T47D (cell line): ENCODE results near the gene MCAT.

Source experiments
- DNase-seq, 2 experiments: peaks; one replicate each; pipeline versions ENCODE4 v3.0.0 to v3.0.0-alpha.2; 2011 to 2012; ENCODE audit warnings: low read depth in 1 of 2, low spot score in 1 of 2
- JUND ChIP-seq: IDR thresholded peaks from 2 replicates; pipeline ENCODE4 v1.6.1; 2012; ENCODE audit warnings: low read depth
- in situ Hi-C: cut with HindIII; loops from 2 replicates; pipeline ENCODE4 v1.10.0; 2016; ENCODE audit warnings: low sequenced_read_pairs, low pct_unique_long_range_greater_than_20kb

The MCAT gene

DNA sequence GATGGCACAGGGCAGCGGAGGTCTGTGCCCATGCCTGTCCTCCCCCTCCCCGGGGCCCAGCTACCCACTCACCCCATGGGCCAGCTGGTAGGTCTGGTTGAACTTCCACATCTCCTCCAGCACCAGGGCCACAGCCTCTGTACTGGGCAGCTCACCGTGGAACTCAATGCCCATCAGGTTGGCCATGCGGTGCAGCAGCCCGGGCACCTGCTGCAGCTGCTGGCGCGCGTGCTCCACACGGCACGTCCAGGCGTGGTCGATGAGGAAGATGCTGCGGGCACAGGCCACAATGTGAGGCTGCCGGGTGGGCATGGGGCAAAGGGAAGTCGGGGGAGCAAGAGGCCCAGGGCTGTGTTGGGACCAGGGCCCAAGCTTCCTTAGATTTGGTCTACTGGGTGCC lies 37.5 kb upstream of the MCAT start:
- no peak for DNase-seq
- in situ Hi-C loops: no loop called here
- no peak for TF ChIP-seq JUND

DNA sequence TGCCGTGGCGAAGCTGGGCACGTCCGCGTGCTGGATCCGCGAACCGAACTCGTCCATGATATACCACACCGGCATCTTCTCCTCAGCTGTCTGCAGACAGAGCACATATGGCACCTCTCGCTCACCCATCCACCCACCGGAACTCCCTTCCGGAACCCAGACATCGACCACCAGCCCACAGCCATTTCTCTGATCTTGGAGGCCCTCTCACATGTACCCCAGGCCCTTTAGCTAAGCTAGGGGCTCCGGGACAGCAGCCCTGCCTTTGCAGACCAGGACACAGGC lies 36.7 kb upstream of the MCAT start:
- DNase-seq: no peak
- in situ Hi-C loops: no loop called here
- TF ChIP-seq JUND: no peak

DNA sequence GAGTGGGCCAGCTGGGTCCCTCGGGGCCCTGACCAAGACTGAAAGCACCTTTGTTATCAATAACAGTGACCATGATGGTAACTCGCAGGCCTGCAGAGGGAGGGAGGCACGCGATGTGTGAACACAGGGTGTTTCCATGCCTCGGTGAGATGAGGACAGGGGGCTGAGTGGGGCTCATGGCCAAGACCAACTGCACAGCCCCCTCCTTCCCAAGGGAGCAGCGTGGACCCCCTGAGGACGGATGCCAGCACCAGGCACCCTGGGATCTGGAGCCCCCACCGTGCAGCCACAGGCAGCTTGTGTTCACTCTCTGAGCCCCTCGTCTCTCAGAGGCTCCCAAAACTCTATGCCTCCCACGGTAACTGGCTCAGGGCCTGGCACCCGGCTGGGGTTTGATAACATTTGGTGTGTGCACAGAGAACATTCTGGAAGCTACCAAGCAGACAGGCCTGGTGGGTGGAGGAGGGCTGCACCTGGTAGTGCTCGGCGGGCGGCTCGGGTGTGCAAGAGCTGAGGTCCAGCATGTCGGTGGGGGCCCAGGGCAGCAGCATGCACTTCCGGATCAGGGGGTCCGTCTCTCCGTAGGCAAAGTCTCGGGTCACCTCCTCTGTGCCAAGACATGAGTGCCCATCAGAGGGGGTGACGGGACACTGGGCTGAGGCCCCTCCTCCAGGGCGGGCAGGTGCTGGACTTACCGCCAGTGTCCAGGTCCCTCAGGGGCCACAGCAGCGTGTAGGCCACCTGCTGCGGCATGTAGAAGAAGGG lies 36.1 kb upstream of the MCAT start:
- DNase-seq: no peak
- in situ Hi-C loops: no loop called here
- TF ChIP-seq JUND: no peak

DNA sequence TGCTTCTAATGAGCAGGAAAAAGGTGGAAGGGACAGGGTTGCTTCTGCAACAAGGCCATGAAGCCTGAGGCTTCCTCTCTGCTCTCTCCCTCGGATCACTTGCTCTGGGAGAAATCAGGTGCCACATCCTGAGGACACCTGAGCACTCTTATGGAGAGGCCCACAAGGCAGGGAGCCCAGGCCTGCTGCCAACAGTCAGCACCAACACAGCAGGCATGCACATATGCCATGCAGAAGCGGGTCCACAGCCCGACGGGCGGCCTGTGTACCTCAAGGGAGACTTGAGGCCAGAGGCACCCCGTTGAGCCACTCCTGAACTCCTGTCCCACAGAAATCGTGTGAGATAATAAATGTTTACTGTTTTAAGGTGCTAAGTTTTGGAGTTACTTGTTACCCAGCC lies 34.3 kb upstream of the MCAT start:
- no peak for DNase-seq
- no peak for TF ChIP-seq JUND
- in situ Hi-C loops: no loop called here

DNA sequence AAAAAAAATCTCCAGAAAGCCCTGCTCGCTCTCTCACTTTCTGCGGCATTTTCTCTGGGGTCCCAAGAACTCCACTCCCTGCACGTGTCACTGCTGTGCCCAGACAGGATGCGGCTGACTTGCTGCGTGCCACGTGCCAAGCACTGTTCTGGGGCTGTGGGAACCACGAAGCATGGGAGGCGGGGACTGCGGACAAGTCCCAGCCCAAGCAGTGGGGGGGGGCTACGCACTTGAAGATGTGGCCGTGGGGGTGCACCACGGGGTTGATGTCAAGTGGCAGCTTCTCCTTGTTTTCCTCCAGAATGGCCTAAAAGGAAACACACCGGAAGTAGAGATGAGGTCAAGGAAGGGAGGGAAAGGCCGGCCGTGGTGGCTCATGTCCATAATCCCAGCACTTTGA lies 32.9 kb upstream of the MCAT start:
- in situ Hi-C loops: no loop called here
- DNase-seq: no peak
- no peak for TF ChIP-seq JUND

DNA sequence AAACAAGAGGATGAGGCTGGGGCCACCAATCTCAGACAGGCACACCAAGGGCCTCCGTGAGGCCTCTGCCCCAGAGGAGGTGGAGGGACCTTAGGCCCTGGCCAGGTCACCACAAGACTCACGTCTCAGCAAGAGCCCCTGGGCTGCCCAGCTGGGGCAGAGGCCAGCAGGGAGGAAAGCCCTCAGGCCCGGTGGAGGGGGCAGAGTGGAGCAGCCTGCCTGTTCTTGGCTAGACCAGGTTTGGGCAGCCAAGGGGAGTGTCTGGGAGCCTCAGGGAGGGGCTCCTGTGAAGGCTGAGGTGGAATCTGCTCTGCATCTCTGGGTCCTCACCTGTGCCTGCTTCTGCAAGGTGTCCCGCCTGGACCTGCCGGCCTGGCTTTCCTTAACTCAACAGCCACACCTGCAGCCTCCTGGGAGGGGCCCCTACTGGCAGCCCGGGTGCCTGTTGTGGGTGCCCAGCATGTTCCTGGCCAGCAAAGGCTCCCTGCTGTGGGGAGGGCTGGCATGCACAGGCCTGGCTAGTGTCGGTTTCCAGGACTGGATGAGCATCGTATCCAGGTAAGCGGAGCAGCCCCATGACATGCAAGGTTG lies 31.8 kb upstream of the MCAT start:
- in situ Hi-C loops: no loop called here
- no peak for DNase-seq
- no peak for TF ChIP-seq JUND

DNA sequence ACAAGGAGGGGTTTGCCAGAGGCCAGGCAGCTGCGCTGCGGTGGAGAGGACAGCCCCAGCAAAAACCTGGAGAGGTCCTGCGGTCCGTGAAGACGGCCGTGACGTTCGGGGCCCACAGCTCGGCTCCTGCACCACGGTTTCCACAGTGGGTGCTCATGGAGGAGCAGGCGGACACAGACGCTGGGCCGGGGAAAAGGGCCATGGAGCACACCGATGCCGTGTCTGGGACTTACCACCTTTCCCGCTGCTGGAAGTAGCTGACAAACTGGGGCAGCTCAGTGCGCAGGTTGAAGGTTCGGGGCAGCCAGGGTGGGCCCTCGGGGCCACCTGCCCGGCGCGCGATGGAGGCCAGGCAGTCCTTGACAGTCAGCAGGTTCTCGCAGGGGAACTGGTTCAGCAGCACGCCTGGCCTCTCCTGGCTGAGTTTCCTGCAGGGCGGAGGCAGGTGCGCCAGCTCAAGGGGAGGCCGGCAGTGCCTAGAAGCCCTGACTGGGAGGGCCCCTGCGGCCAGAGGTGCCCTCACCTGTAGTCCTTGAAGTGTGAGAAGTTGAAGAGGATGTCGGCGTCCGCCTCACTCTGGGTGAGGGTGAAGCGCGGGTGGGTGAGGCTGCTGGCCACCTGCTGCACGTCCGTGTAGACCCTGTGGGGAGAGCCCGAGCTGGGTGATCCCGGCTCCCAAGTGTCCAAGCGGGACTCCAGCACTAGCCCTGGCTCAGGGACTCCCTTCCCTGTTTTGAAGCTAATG lies 30.9 kb upstream of the MCAT start:
- in situ Hi-C loops: no loop called here
- no peak for DNase-seq
- TF ChIP-seq JUND: no peak

DNA sequence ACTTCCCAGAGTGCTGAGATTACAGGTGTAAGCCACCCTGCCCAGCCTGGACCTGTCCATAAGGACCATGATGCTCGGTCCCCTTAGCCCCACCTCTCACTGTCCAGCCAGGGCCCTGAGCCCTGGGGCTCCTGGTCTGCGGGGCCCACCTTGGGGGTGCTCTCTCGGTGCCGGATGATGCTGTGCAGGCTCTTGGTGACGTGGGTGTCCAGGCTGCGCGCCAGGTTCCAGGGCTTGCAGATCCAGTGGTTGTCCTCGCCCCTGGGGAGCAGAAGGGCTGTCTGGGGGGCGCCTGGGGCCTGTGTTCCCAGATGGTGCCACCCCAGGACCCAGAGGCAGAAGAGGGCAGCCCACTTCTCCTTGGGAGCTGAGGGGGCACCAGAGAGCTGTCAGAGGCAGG lies 30.4 kb upstream of the MCAT start:
- no peak for TF ChIP-seq JUND
- DNase-seq: no peak
- in situ Hi-C loops: no loop called here

DNA sequence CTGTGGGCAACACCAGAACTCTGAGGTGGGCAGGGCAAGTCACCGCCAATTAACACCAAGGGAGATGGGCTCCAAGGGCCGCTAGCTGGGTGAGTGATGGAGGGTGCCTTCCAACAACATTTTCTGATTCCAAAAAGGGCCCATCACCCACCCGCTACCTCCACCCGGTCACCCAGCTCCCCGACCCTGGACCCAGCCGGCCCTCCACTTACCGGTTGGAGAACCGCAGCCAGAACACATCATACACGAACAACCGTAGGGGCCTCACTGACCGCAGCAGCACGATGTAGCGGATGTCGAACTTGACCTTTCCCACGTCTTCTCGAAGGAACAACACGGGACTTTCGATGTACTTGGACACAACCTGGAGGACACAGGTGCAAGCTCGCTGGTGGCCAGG lies 29.0 kb upstream of the MCAT start:
- DNase-seq: no peak
- in situ Hi-C loops: no loop called here
- TF ChIP-seq JUND: no peak

DNA sequence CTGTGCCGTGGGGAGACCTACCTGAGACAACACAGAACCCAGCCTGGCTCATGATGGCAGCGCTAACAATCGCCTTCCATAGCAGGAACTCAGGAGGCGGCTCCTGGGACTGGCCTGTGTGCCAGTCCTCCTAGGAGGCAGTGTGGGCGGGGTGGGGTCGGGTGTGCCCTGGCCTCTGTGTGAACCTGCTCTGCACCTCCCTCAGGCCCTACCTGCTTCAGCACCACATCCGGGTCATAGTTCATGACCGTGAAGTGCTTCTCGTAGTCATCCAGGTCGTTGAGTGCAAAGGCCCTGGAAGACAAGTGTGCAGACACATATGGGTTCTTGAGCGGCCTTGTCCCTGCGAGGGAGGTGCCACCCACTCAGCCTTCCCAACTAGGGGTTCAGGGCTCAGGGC lies 28.4 kb upstream of the MCAT start:
- in situ Hi-C loops: no loop called here

DNA sequence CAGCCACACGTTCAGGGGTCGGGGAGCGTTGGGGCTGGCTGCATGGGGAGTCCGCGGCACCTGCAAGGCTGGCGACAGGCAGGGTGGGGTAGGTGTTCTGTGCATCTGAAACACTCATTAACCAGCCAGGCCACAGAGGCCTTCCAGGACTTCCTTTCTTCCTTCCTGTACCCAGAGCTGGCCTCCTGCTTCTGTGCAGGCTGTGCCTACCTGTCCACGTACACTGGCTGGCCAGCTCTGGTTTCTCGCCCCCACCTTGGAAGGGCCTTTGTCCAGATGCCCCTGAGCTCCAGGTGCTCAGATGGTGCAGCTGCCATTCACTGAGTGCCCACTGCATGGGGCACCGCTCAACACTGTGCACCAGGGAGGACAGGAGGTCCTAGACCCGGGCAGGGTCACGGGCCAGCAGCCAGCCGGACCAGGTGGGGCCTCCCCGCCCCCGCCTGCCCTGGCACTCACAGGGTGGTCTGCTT lies 27.9 kb upstream of the MCAT start:
- in situ Hi-C loops: no loop called here

More for the DNA sequence above, 28.4 kb upstream of the MCAT start:
- no peak for TF ChIP-seq JUND
- no peak for DNase-seq

DNA sequence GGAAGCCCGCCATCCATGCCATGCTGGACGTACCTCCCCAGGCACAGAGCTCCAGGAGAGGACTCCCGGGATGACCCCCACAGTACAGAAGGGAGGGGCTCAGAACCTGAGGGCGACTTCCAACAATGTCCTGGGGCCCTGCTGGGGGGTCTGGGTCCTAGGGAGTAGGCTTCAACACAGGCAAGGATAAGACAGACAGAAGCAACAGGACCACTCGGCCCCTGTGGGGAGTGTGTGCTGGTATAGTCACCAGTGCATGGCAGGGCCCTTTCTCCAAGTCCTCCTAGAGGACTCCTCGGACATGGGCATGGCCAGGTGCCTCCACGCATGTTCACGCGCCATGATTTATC lies 26.9 kb upstream of the MCAT start:
- in situ Hi-C loops: no loop called here

More for the DNA sequence above, 27.9 kb upstream of the MCAT start:
- TF ChIP-seq JUND: no peak
- DNase-seq: no peak

More for the DNA sequence above, 26.9 kb upstream of the MCAT start:
- DNase-seq: no peak
- no peak for TF ChIP-seq JUND
